Stimulated activated CD8-positive, alpha-beta memory T cell treated with anti-CD3 and anti-CD28 coated beads, Interleukin-15, amount 100 ng/mL, for 24 hours (primary cell): ENCODE results near the gene TTYH1.

Source experiments
- DNase-seq: peaks from one replicate; pipeline ENCODE4 v3.0.0-alpha.2; 2020; ENCODE audit warnings: low read depth

TTYH1 gene

GRCh38 chr19:54392105-54392504, 23.2 kb upstream of the TTYH1 start:
- DNase-seq, result no peak

GRCh38 chr19:54393381-54393780, 21.9 kb upstream of the TTYH1 start:
- no peak for DNase-seq

DNA sequence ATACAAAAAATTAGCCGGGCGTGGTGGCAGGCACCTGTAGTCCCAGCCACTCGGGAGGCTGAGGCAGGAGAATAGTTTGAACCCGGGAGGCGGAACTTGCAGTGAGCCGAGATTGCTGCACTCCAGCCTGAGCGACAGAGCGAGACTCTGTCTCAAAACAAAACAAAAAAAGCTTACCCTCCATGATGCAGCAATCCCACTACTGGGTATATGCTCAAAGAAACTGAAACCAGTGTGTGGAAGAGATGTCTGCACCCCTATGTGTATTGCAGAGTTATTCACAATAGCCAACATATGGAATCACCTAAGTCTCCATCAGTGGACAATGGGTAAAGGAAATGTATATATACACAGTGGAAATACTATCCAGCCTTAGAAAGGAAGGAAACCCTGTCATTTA, 19.6 kb upstream of the TTYH1 start:
- no peak for DNase-seq

DNA sequence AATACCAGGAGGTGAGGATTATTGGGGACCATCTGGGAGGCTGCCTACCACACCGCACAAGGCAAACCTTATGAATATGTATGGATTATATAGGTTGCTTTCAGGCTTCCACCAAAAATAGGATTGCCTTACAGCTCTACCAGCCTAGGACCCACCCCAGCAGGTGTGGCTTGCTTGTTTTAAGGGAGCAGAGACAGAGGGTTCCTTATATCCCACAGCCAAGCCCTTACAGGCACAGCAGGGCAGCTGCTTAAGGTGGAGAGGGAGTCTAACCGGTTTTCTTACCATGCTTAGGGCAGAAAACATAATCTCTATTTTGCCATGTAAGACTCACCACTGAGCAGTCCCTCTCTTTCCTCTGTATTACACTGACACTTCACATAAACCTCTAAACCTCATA, 16.1 kb upstream of the TTYH1 start:
- no peak for DNase-seq

- no peak for DNase-seq
These were observed 14.4 kb upstream of the TTYH1 start for GRCh38 chr19:54400913-54401312.

DNA sequence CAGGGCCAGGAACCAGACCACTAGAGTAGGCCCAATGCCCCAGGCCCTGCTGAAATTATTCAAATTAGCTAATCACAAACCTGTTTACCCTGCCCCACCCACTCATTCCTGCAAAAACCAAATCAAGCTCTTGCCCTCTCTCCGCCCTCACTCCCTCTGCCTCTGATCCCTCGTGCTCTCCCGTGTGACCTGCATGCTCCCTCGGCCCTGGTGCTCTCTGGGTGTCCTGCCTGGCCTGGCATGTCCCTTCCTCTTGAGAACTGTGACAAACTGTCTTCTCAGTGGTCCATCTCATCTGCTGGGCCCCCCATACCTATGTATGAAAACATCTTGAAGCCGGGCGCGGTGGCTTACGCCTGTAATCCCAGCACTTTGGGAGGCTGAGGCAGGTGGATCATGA, 12.2 kb upstream of the TTYH1 start:
- no peak for DNase-seq

DNA sequence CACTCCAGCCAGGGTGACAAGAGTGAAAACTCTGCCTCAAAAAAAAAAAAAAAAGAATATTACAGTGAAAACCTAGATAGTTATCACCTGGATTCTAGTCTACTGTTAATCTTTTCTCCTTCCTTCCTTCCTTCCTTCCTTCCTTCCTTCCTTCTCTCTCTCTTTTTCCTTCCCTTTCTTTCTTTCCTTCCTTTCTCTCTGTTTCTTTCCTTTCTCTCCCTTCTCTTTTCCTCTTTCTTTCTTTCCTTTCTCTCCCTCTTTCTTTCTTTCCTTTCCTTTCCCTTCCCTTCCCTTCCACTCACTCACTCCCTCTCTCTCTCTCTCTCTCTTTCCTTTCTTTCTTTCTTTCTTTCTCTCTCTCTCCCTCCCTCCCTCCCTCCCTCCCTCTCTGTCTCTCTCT, 9.6 kb upstream of the TTYH1 start:
- DNase-seq, result no peak

DNA sequence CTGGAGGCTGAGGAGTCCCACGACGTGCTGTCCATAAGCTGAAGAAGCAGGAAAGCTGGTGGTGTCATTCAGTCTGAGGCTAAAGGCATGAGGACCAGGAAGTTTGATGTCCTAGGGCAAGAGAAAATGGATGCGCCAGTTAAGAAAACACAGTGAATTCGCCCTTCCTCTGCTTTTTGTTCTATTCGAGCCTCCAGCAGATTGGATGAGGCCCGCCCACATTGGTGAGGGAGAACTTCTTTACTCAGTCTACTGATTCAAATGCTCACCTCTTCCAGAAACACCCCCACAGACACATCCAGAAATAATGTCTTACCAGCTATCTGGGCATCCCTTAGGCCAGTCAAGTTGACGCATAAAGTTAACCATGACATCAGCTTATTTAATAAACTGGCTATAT, 7.5 kb upstream of the TTYH1 start:
- DNase-seq, result no peak

DNA sequence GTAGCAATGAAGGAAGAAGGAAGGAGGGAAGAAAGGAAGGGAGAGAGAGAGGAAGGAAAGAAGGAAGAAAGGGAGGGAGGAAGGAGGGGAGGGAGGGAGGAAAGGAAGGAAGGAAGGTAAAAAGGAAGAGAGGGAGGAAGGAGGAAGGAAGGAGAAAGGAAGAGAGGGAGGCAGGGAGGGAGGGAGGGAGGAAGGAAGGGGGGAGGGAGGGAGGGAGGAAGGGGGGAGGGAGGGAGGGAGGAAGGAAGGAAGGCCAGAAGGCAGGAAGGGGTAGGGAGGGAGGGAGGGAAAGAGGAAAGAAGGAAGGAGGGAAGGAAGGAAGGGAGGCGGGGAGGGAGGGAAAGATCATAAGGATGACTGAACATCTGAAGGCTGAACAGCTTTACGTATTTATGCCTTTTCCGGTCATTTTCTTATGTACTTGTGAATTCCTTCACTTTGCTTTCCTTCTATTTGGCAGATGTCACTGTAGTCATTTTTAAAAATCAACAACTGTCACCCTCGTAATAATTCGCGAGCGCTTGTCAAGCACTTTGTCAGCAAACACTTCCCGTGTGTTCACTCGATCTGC, 6.7 kb upstream of the TTYH1 start:
- DNase-seq, result no peak

- no peak for DNase-seq
These were observed 4.2 kb upstream of the TTYH1 start for GRCh38 chr19:54411033-54411432.

- no peak for DNase-seq
These were observed 2.4 kb upstream of the TTYH1 start for GRCh38 chr19:54412877-54413276.

- no peak for DNase-seq
These were observed 1.1 kb upstream of the TTYH1 start for GRCh38 chr19:54414156-54414555.

DNA sequence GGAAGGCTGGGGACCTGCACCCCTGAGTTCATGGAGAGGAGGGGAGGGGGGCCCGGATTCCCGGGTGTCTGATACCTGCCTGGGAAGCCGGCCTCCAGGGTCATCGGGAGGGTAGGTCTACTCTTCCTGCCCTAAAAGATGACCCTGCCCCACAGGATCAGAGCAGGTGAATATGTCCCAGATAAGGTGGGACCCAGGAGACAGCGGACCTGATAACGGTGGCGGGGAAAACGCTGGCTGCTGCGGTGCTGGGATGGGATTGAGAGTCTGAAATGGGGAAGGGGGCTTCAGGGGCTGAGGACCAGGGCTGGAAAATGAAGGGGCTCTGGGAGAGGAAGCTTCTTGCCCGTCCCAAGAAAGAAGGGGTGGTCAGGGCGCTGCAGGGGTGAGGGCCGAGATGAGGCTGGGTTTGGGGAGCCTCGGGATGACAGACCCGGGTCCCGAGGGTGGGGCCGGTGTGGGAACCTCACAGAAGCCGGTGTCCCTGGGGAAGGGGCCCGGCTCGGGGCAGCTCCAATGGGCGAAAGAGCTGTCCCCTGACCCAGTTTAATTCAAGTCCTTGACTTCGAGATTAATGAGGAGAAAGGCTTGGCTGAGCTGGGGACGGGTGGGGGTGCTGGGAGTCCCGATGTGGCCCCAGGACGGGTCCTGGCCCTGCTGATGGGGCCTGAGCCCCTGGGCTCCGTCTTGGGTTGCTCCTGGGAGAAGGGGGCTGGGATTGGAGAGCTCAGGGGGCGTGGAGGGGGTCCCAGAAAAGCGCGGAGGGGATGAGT, 823 bp downstream of the TTYH1 start:
- DNase-seq, result no peak

DNA sequence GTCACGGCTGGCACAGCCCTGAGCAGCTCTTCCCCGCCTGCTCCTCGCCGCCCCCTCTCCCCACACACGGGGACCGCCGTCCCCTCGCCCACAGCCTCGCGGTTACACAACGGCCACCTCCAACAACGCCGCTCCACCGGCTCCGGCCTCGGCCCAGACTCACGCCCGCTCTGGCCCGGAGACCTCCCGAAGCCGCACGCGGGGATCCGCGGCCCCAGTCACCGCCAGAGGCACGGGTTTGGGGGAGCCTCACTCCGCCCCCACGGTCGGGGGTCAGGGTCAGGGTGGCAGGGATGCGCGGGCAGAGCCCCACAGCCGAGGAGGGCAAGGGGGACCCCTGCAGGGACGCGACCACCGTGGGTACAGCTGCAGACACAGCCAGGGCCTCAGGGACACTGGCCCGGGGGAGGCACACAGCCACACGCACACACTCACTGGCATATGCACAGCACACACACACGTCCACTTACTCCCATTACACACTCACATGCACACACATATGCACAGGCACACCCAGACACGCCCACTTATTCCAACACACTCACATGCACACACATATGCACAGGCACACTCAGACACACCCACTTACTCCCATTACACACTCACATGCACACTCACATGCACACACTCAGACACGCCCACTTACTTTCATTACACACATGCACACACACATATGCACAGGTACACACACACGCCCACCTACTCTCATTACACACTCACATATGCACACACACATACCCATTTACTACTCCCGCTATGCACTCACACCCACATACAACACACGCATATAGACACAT, 1.6 kb downstream of the TTYH1 start:
- no peak for DNase-seq

DNA sequence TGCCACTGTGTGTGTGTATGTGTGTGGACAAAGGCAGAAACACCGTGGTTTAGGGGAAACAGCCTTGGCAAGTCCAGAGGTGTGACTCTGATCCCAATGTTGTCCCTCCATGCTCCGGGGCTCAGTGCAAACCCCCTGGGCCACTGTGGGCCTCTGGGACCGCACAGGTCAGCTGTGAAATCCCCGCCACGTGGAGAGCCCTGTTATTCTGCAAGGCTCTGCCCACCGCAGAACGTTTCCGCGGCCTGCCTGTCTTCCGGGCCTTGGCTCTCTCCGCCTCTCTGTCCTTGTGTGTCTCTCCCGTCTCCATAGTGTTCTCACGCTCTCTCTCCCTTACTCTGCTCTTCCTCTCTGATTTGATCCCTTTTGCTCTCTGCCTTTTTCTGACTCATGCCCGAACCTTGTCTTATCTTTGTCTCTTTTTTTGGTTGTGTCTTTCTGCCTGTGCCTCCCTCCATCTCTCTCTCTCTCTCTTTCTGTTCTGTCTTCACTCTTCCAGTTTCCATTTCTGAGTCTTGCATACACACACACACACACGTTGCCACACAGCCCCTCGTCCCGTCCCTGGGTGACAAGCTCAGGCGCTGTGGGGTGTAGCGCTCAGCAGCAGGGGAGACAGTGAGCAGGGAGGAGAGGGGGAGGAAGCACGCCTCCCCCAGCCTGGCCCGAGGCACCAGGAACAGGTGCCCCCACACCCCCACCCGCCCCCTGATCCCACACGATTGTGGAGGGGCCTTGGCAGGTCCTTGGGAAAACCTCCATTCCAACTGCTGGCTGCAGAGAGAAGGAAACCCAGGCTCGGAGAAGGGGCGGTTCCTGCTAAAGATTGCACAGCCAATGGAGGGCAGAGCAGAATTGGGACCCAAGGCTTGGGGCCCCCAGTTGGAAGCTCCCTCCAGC, 3.0 kb downstream of the TTYH1 start:
- no peak for DNase-seq

DNA sequence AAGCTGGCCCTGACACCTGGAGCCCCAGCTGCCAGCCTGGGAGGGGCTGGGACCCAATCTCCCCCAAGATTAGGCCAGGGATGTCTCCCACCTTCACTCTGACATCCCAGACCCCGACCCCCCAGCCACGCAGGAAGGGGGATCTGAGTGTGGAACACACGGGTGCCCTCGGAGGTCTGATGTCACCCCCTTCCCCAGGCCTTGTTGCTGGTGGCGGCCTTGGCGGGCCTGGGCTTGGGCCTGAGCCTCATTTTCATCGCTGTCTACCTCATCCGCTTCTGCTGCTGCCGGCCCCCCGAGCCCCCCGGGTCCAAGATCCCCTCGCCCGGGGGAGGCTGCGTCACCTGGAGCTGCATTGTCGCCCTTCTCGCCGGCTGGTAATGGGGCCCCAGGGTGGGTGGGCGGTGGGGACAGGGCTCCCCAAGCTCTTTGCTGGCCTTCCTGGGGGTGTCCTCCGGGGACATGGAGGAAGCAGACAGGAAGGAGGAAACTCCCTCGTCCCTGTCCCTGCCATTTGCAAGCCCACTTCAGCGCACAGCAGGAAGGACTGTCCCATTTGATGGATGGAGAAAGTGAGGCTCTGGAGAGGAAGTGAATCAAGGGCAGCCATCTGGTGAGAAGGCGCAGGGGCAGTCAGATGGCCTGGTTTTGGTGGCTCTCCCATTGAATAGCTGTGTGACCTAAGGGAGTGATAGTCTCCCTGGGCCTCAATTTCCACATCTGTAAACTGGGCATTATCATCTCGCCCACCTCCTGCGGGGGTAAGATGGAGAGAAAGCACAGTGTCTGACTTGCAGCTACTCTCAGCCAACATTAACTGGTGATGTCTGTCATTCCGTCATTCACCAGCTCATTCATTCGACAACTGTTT, 3.9 kb downstream of the TTYH1 start:
- DNase-seq, result no peak

GRCh38 chr19:54420068-54420382, 4.8 kb downstream of the TTYH1 start:
- DNase-seq, result no peak

- DNase-seq, result no peak
These were observed 5.3 kb downstream of the TTYH1 start for GRCh38 chr19:54420383-54421168.

- no peak for DNase-seq
These were observed 5.9 kb downstream of the TTYH1 start for GRCh38 chr19:54421169-54421516.

GRCh38 chr19:54421521-54421920, 6.3 kb downstream of the TTYH1 start:
- DNase-seq, result no peak

- DNase-seq, result no peak
These were observed 6.9 kb downstream of the TTYH1 start for GRCh38 chr19:54422136-54422535.
